IMR-90 (cell line): ENCODE data around the gene ZNF750. TPM values are rescaled to one million over a fixed set of nuclear protein-coding genes. Genes with fewer than 3 reads are reported as not detected.

Experiments
- ATAC-seq: fragments of 200-7000 bp; cut with Tn5 transposase; 2 replicates; pipeline ENCODE4 v1.9.1; 2020; ENCODE audit warnings: low read depth, mild to moderate bottlenecking, moderate library complexity
- BruUV-seq: library from RNA; stranded (reverse); fragments of 400-500 nt; replicated peaks from 2 replicates; lab custom pipeline; 2021; lab: Mats Ljungman, UMichigan
- CTCF ChIA-PET: fragments of 300-600 bp; formaldehyde crosslinking; extraction: SDS; loops from one replicate; lab custom pipeline; 2021; ENCODE audit warnings: antibody characterized with exemption; lab: Yijun Ruan, JAX
- POLR2A ChIA-PET: fragments of 300-600 bp; sonication (Branson Sonifier 250); formaldehyde crosslinking; loops from one replicate; lab custom pipeline; 2022; ENCODE audit warnings: antibody characterized with exemption; ENCODE audit not compliant: unreplicated experiment; lab: Charles Lee
- DNase-seq: peaks from one replicate; pipeline ENCODE4 v3.0.0; 2013
- H2AFZ ChIP-seq: replicated peaks from 2 replicates; pipeline ENCODE3; 2013; ENCODE audit warnings: low read length, mild to moderate bottlenecking; ENCODE audit not compliant: poor library complexity
- H2AK5ac ChIP-seq: 2 replicates; pipeline ENCODE4 v1.6.1; 2013; ENCODE audit warnings: low read depth, low read length, inconsistent platforms
- H2AK9ac ChIP-seq: replicated peaks from 2 replicates; pipeline ENCODE3; 2013; ENCODE audit warnings: mild to moderate bottlenecking, low read depth, low read length, moderate library complexity; ENCODE audit not compliant: poor library complexity
- H2BK120ac ChIP-seq: 2 replicates; pipeline ENCODE4 v1.6.1; 2013; ENCODE audit warnings: low read depth, low read length, inconsistent platforms
- H2BK15ac ChIP-seq: 3 replicates; pipeline ENCODE4 v1.6.1; 2013; ENCODE audit warnings: low read depth, low read length, inconsistent platforms
- H2BK20ac ChIP-seq: 2 replicates; pipeline ENCODE4 v1.6.1; 2013; ENCODE audit warnings: low read depth, mild to moderate bottlenecking, inconsistent platforms, low read length, moderate library complexity
- H2BK5ac ChIP-seq: 2 replicates; pipeline ENCODE4 v1.6.1; 2013; ENCODE audit warnings: mild to moderate bottlenecking, low read depth, low read length, inconsistent platforms; ENCODE audit not compliant: poor library complexity, severe bottlenecking
- H3K14ac ChIP-seq: replicated peaks from 2 replicates; pipeline ENCODE4 v1.6.1; 2013; ENCODE audit warnings: low read depth, low read length, inconsistent platforms
- H3K18ac ChIP-seq: 2 replicates; pipeline ENCODE4 v1.6.1; 2013; ENCODE audit warnings: low read depth, low read length, control low read depth
- H3K23ac ChIP-seq: 2 replicates; pipeline ENCODE4 v1.6.1; 2013; ENCODE audit warnings: low read depth, low read length, inconsistent platforms
- H3K27ac ChIP-seq: 2 replicates; pipeline ENCODE4 v1.5.1; 2013; ENCODE audit warnings: mild to moderate bottlenecking, control low read depth, low read length; ENCODE audit not compliant: insufficient read depth
- H3K27me3 ChIP-seq: 2 replicates; pipeline ENCODE4 v1.6.1; 2013; ENCODE audit warnings: low read length; ENCODE audit not compliant: control insufficient read depth, insufficient read depth
- H3K36me3 ChIP-seq: 2 replicates; pipeline ENCODE4 v1.6.1; 2013; ENCODE audit warnings: low read length, mixed read lengths; ENCODE audit not compliant: control insufficient read depth, insufficient read depth
- H3K4ac ChIP-seq: 2 replicates; pipeline ENCODE4 v1.6.1; 2013; ENCODE audit warnings: low read depth, low read length, inconsistent platforms
- H3K4me1 ChIP-seq: 2 replicates; pipeline ENCODE4 v1.6.1; 2013; ENCODE audit warnings: low read length, mixed read lengths; ENCODE audit not compliant: control insufficient read depth, insufficient read depth
- H3K4me2 ChIP-seq: 2 replicates; pipeline ENCODE4 v1.6.1; 2013; ENCODE audit warnings: low read depth, mild to moderate bottlenecking, control low read depth, low read length, moderate library complexity
- H3K4me3 ChIP-seq: 2 replicates; pipeline ENCODE4 v1.5.1; 2013; ENCODE audit warnings: low read depth, mild to moderate bottlenecking, control low read depth, low read length, moderate library complexity; ENCODE audit not compliant: insufficient read depth
- H3K56ac ChIP-seq: 2 replicates; pipeline ENCODE4 v1.6.1; 2013; ENCODE audit warnings: low read length, inconsistent platforms; ENCODE audit not compliant: insufficient read depth; ENCODE audit errors: extremely low read depth
- H3K79me1 ChIP-seq, 2 experiments: 2 replicates each; pipeline ENCODE4 v1.6.1; 2013; ENCODE audit warnings: low read length in 2 of 2, inconsistent platforms in 1 of 2, low read depth in 1 of 2
- H3K9ac ChIP-seq: 2 replicates; pipeline ENCODE4 v1.6.1; 2013; ENCODE audit warnings: low read depth, low read length, control low read depth
- H3K9me1 ChIP-seq: 2 replicates; pipeline ENCODE4 v1.6.1; 2013; ENCODE audit warnings: low read length, inconsistent platforms; ENCODE audit not compliant: insufficient read depth
- H3K9me3 ChIP-seq: 2 replicates; pipeline ENCODE4 v1.6.1; 2013; ENCODE audit warnings: low read length; ENCODE audit not compliant: control insufficient read depth, insufficient read depth
- H4K20me1 ChIP-seq: 2 replicates; pipeline ENCODE4 v1.6.1; 2013; ENCODE audit warnings: low read length, inconsistent platforms; ENCODE audit not compliant: insufficient read depth
- H4K5ac ChIP-seq: 2 replicates; pipeline ENCODE4 v1.6.1; 2013; ENCODE audit warnings: mild to moderate bottlenecking, low read depth, low read length, control low read depth
- H4K8ac ChIP-seq, 2 experiments: 2 replicates each; pipeline ENCODE4 v1.6.1; 2013; ENCODE audit warnings: low read depth in 2 of 2, low read length in 2 of 2, control low read depth in 1 of 2, inconsistent platforms in 1 of 2
- H4K91ac ChIP-seq: 2 replicates; pipeline ENCODE4 v1.6.1; 2013; ENCODE audit warnings: low read depth, low read length, inconsistent platforms; ENCODE audit not compliant: insufficient read depth
- BHLHE40 ChIP-seq: fragments of 150-350 bp; IDR thresholded peaks from 2 replicates; pipeline ENCODE4 v1.6.1; 2016; ENCODE audit warnings: mild to moderate bottlenecking, low read depth, low read length
- CEBPB ChIP-seq: IDR thresholded peaks from 2 replicates; pipeline ENCODE4 v1.6.1; 2012; ENCODE audit warnings: low read depth, low read length, improper control_type of control experiment
- CHD1 ChIP-seq: IDR thresholded peaks from 2 replicates; pipeline ENCODE4 v1.6.1; 2012; ENCODE audit warnings: low read depth, low read length, improper control_type of control experiment
- FOS ChIP-seq: fragments of 150-350 bp; IDR thresholded peaks from 2 replicates; pipeline ENCODE4 v1.6.1; 2016; ENCODE audit warnings: low read depth, low read length
- MAZ ChIP-seq: IDR thresholded peaks from 2 replicates; pipeline ENCODE4 v1.6.1; 2012; ENCODE audit warnings: low read depth, mild to moderate bottlenecking, low read length, improper control_type of control experiment, moderate library complexity, borderline replicate concordance
- MXI1 ChIP-seq: IDR thresholded peaks from 2 replicates; pipeline ENCODE4 v1.6.1; 2012; ENCODE audit warnings: low read depth, mild to moderate bottlenecking, low read length, moderate library complexity, borderline replicate concordance
- NFE2L2 ChIP-seq: fragments of 150-350 bp; IDR thresholded peaks from 2 replicates; pipeline ENCODE4 v1.6.1; 2016; ENCODE audit warnings: low read depth, mild to moderate bottlenecking, low read length
- POLR2A ChIP-seq: IDR thresholded peaks from 2 replicates; pipeline ENCODE4 v1.6.1; 2012; ENCODE audit warnings: mild to moderate bottlenecking, low read depth, low read length
- RAD21 ChIP-seq: IDR thresholded peaks from 2 replicates; pipeline ENCODE4 v1.6.1; 2012; ENCODE audit warnings: low read length, improper control_type of control experiment
- RFX5 ChIP-seq: IDR thresholded peaks from 2 replicates; pipeline ENCODE4 v1.8.0; 2012; ENCODE audit warnings: low read depth, mild to moderate bottlenecking, low read length, moderate library complexity
- SMC3 ChIP-seq: fragments of 150-350 bp; IDR thresholded peaks from 2 replicates; pipeline ENCODE4 v1.6.1; 2016; ENCODE audit warnings: low read depth, mild to moderate bottlenecking, antibody characterized with exemption, low read length, moderate library complexity
- USF2 ChIP-seq: fragments of 150-350 bp; IDR thresholded peaks from 2 replicates; pipeline ENCODE4 v1.6.1; 2017; ENCODE audit warnings: mild to moderate bottlenecking, antibody characterized with exemption, low read length, low read depth
- WGBS, 2 experiments: methylation state at CpG; one replicate each; pipeline versions ENCODE4 v1.1.5 to v1.1.7; 2013; ENCODE audit warnings: missing lambda C conversion rate in 2 of 2; ENCODE audit not compliant: insufficient read length in 1 of 2; ENCODE audit errors: extremely low coverage in 2 of 2; 5-methylcytosine and 5-hydroxymethylcytosine counted together
- dilution Hi-C: fragments of 300-500 bp; cut with HindIII; formaldehyde crosslinking; loops from one replicate; pipeline ENCODE4 v1.14.3; 2018; ENCODE audit warnings: low sequenced_read_pairs; ENCODE audit not compliant: unreplicated experiment
- in situ Hi-C: fragments of 300-500 bp; cut with MboI; formaldehyde crosslinking; loops from 3 replicates; pipeline ENCODE4 v1.14.3; 2019; ENCODE audit warnings: low sequenced_read_pairs, inconsistent platforms, mixed read lengths
- intact Hi-C: fragments of 100-400 bp; cut with micrococcal nuclease; formaldehyde crosslinking; loops from 2 replicates; pipeline ENCODE4 v1.10.0; 2022
- polyA plus RNA-seq, 3 experiments: library from polyadenylated mRNA; depleted of rRNA; stranded (reverse); fragments of >200 nt; gene quantifications; 2 replicates each; pipeline ENCODE4 v1.2.3, GENCODE V29; 2012; ENCODE audit warnings: low replicate concordance in 1 of 3
- total RNA-seq: library from RNA; depleted of rRNA; stranded (reverse); fragments of >200 nt; gene quantifications from 2 replicates; pipeline ENCODE4 v1.2.3, GENCODE V29; 2012
- TF ChIP-seq, protein P1 (sequence below): fragments of 150-350 bp; IDR thresholded peaks from 2 replicates; pipeline ENCODE4 v1.6.1; 2016; ENCODE audit warnings: low read depth, mild to moderate bottlenecking, low read length, moderate library complexity, borderline replicate concordance
- TF ChIP-seq, protein P2 (sequence below): conservative IDR thresholded peaks from 2 replicates; pipeline ENCODE4 v1.5.1; 2012; ENCODE audit warnings: mild to moderate bottlenecking, low read depth, low read length, improper control_type of control experiment

ZNF750 gene
- total and polyA plus RNA-seq, 2 of the 4 experiments (the other 2 are of a cell fraction): not detected

- TF ChIP-seq RFX5: no peak
- TF ChIP-seq CHD1: no peak
- no peak for TF ChIP-seq RAD21
- TF ChIP-seq POLR2A: no peak
These were observed 27.2 kb downstream of the ZNF750 start (continued) for GRCh38 chr17:82812601-82813000.

DNA sequence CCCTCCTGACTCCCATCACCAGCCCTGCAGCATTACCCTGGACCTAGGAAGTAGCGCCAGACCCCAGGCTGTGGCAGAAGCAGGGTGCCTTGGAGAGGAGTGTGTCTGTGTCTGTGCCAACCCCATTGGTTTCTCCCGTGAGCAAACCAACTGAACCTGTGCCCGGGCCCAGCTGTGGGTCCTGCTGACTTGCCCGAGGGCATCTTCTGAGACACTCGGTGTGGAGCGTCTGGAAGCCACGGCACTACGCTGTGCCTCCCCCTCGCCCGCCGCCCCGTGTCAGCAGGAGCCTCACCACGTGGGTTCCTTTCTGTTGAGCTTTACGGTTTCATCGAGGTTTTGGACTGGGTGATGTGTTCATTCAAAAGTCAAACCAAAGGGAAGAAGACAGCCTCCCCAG, 27.8 kb downstream of the ZNF750 start:
- H3K27me3 ChIP-seq: no peaks in the 10 kb centered on the region
- no peaks in the 10 kb centered on the region; the same call in 1 of the 2 replicates for H4K20me1 ChIP-seq
- ATAC-seq: no peak
- no peak overlapping the region for H3K23ac ChIP-seq
- no peak overlapping the region for H2AK5ac ChIP-seq
- no peak overlapping the region for H3K27ac ChIP-seq
- no peaks in the 10 kb centered on the region for H3K9me3 ChIP-seq
- H3K4me1 ChIP-seq: no peaks in the 10 kb centered on the region
- no peak overlapping the region for H4K8ac ChIP-seq
- H4K91ac ChIP-seq: no peak overlapping the region
- WGBS, 2 experiments: 89% methylated on average over 4 of the region's 15 CpGs; no CpG with 5 or more reads in 1 of the 2 experiments
- no peak overlapping the region for H3K14ac ChIP-seq
- no peak overlapping the region for H4K5ac ChIP-seq
- H3K18ac ChIP-seq: no peak overlapping the region
- 0 out of 2 replicates have a peak, but pooled peaks cover 2% of the 10 kb centered on the region for H3K9me1 ChIP-seq
- no peak overlapping the region for H2AFZ ChIP-seq
- POLR2A ChIA-PET: no interaction called here
- no peak overlapping the region for H2BK120ac ChIP-seq
- TF ChIP-seq RAD21: no peak
- no peak for TF ChIP-seq NFE2L2
- no peak for TF ChIP-seq MXI1
- TF ChIP-seq FOS: no peak
- TF ChIP-seq, protein P1, sequence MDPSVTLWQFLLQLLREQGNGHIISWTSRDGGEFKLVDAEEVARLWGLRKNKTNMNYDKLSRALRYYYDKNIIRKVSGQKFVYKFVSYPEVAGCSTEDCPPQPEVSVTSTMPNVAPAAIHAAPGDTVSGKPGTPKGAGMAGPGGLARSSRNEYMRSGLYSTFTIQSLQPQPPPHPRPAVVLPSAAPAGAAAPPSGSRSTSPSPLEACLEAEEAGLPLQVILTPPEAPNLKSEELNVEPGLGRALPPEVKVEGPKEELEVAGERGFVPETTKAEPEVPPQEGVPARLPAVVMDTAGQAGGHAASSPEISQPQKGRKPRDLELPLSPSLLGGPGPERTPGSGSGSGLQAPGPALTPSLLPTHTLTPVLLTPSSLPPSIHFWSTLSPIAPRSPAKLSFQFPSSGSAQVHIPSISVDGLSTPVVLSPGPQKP: no peak
- TF ChIP-seq, protein P2, sequence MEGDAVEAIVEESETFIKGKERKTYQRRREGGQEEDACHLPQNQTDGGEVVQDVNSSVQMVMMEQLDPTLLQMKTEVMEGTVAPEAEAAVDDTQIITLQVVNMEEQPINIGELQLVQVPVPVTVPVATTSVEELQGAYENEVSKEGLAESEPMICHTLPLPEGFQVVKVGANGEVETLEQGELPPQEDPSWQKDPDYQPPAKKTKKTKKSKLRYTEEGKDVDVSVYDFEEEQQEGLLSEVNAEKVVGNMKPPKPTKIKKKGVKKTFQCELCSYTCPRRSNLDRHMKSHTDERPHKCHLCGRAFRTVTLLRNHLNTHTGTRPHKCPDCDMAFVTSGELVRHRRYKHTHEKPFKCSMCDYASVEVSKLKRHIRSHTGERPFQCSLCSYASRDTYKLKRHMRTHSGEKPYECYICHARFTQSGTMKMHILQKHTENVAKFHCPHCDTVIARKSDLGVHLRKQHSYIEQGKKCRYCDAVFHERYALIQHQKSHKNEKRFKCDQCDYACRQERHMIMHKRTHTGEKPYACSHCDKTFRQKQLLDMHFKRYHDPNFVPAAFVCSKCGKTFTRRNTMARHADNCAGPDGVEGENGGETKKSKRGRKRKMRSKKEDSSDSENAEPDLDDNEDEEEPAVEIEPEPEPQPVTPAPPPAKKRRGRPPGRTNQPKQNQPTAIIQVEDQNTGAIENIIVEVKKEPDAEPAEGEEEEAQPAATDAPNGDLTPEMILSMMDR: no peak
- TF ChIP-seq BHLHE40: no peak
- TF ChIP-seq SMC3: no peak
- TF ChIP-seq RFX5: no peak
- no peak for TF ChIP-seq MAZ
- no peak for TF ChIP-seq CEBPB
- no peak for TF ChIP-seq USF2
- H2BK15ac ChIP-seq: no peak overlapping the region
- CTCF ChIA-PET: no interaction called here
- peak overlapping the region; percentile 58 for H2AK9ac ChIP-seq
- H3K36me3 ChIP-seq: peaks cover 24% of the 10 kb centered on the region
- intact Hi-C loops: no loop called here
- no peak overlapping the region for H2BK5ac ChIP-seq
- no TSS peak for BruUV-seq
- H2BK20ac ChIP-seq: no peak overlapping the region
- no peak overlapping the region for H3K4me3 ChIP-seq
- no peak overlapping the region for H3K4ac ChIP-seq
- H3K4me2 ChIP-seq: no peak overlapping the region
- no peak overlapping the region for H3K9ac ChIP-seq
- H3K79me1 ChIP-seq: no peaks in the 10 kb centered on the region; a peak in 1 of 4 replicates
- no peak overlapping the region for H3K56ac ChIP-seq
- dilution Hi-C loops: no loop called here
- in situ Hi-C loops: no loop called here
- no peak for DNase-seq
